ENCODE measurements around the gene C15orf39. TPM values are rescaled to one million over a fixed set of nuclear protein-coding genes. Genes with fewer than 3 reads are reported as not detected.

Gene C15orf39
- total RNA-seq, 1 donor from 2014 or later, result 9.0 TPM

GRCh38 chr15:75172284-75172820 is 29.3 kb upstream of the C15orf39 start:
- no peak for DNase-seq

- DNase-seq, result no peak
These were observed 27.6 kb upstream of the C15orf39 start for GRCh38 chr15:75174102-75174501.

- DNase-seq, result no peak
These were observed 27.0 kb upstream of the C15orf39 start for GRCh38 chr15:75174729-75175128.

- DNase-seq, result no peak
These were observed 25.3 kb upstream of the C15orf39 start for GRCh38 chr15:75176396-75176761.

DNA sequence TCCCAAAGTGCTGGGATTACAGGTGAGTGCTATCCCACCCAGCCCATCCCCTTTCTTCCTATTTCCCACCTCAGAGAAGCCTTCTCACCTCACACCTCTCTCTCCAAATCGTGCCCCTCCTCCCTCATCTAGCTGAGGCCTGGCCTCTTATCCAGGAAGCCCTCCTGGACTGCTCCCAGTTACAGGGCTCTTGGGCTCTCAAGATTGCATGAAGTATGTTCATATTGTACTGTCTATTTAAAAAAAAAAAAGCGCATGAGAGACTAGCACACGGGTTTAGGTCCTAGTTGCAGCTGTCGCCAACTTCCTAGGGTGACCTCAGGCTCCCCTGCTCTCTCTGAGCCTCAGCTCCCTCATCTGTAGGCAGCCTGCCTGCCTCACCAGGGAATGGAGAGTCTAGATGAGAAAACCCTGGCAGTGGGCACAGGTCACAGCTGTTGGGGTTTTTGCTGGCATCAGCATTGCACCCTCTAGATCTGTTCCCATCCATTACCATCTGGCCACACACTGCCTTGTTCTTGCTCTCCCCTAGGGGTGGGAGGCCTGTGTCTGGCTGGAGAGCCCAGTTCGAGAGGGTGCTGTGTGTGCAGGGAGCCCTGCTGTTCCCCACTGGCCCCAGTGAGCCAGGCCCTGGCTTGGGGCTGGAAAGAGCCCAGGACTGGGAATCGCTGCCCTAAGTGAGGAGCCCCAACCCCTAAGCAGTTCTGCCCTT is 24.2 kb upstream of the C15orf39 start:
- peak; percentile 69 for DNase-seq

- no peak for DNase-seq
These were observed 23.3 kb upstream of the C15orf39 start for GRCh38 chr15:75178171-75178937.

GRCh38 chr15:75178938-75179745 is 22.5 kb upstream of the C15orf39 start:
- DNase-seq, result no peak

- peak; percentile 26 for DNase-seq
These were observed 21.9 kb upstream of the C15orf39 start for GRCh38 chr15:75179746-75180140.

- DNase-seq, result no peak
These were observed 19.9 kb upstream of the C15orf39 start for GRCh38 chr15:75181780-75182179.

DNA sequence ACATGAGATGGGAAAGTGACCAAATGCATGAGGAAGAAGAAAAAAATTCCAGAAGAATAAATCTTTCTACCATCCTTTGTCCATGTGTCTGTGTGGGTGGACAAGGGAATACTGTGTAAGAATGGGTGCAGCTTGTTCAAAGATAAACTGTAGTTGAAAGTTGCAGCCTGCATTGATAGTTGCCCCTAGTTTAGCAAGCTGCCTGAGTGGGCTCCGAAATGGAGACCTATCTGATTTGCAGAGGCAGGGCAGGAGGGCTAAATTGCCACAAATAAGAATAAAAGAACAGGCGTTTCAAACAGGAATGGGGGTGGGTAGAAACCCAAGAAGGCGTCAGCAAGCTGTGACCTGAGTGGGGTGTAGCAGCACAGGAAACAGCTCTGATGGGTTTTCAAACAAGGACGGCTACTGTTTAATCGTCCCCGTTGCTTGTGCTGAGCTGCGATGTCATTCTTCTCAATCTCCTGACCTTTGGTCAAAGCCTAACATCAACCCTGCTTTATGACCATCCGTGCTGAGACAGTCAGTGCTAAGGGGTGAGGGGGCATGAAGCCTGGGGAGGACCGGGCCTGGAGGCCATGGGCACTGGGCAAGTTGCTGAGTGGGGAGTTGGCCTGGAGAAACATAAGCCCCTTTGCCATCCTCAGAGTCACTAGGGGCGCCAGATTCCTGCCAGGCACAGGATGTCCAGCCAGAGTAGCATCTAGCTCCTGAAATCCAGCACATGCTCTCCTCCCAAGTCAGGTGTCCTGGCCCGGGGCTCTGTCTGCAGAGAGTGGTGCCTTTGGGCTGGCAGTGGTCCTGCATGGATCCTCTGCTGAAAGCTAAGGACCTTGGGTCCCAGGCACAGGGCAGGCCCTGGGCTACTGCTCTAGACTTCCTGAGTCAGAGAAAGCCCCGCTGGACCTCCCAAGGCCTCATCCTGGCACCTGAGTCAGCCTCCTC is 19.2 kb upstream of the C15orf39 start:
- DNase-seq, result no peak

DNA sequence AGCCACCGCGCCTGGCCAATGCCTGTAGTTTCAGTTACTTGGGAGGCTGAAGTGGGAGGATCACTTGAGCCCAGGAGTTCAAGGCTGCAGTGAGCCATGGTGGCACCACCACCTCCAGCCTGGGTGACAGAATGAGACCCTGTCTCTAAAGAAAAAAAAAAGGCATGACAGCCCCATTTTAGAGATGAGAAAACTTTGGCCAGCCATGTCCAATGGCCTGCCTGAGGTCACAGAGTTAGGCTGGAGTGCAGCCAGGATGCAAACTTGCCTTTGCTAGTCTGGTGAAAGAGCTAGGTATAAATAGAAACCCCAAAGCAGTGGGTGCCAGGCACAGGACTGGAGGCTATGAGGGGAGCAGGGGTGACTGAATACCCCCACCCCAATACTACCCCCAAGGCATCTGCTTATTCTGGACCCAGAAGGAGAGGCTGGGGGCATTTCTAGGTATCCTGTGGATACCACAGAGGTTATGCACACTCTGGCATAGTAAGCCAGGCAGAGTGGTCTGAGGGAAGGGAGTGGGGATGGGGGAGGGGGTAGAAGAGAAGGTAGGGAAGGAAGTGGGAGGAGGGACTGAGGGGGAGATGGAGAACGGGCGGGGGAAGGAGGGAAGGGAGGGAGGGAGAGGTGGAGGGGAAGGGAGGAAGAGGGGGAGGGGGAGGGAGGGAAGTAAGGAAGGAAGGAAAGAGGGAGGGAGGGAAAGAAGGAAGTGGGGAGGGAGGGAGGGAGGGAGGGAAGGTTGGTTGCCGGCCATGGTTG is 16.2 kb upstream of the C15orf39 start:
- no peak for DNase-seq

- DNase-seq, result no peak
These were observed 15.6 kb upstream of the C15orf39 start for GRCh38 chr15:75186044-75186443.

GRCh38 chr15:75188499-75188898 is 13.2 kb upstream of the C15orf39 start:
- DNase-seq, result no peak

GRCh38 chr15:75191235-75191634 is 10.4 kb upstream of the C15orf39 start:
- no peak for DNase-seq

DNA sequence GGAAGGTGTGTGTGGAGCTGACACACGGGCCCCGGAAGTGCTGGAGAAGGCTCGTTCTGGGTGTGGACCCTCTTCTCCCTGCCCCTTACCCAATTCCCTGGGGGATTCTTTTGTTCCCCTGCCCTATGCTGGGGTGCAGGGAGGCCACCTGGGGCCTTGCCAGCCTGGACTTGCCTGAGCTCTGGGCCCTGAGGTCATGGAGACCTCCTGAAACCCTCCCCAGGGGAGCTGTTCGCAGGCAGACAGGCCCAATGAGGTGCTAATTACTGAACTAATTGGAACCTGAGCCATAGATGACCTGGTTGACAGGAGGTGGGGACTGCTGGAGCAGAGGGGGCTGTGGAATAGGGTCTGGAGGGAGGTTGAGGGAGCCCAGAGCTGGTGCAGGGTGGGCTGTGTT is 9.4 kb upstream of the C15orf39 start:
- no peak for DNase-seq

- no peak for DNase-seq
These were observed 8.4 kb upstream of the C15orf39 start for GRCh38 chr15:75193272-75193671.

- DNase-seq, result no peak
These were observed 7.7 kb upstream of the C15orf39 start for GRCh38 chr15:75193976-75194375.

GRCh38 chr15:75194397-75194796 is 7.3 kb upstream of the C15orf39 start:
- DNase-seq, result no peak

DNA sequence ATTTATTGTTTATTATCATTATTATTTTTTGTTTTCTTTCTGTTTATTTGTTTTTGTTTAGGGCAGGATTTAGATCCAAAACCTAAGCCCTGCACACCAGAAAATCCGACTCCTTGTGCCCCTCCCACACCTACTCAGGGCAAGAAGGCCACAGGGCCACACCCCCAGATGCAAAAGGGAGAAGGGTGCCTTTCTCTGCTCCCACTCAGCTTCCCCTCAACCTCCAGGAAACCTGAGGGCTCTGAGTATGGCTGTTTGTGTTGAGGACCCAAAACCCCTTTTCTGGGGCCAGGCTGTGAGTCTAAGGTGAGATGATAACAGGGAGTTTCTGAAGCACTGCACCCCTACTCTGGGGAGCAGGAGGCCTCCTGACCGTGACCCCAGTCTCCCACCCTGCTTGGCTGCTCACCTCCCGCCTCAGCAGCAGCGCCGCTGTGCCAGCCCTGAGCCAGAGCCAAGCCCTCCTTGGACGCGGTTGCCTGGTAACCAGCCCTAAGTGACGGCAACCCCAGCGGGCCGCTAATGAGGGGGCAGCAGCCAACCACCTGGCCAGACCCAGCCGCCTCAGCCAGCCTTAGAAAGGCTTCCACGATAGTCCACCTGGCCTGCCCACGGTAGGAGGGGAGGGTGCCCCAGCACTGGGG is 6.4 kb upstream of the C15orf39 start:
- DNase-seq, result peak; percentile 80

GRCh38 chr15:75195766-75196241 is 5.9 kb upstream of the C15orf39 start:
- DNase-seq, result peak; percentile 46
